Lower lobe of right lung (tissue), 2 donors: ENCODE measurements around the gene LRRC43. TPM values are rescaled to one million over a fixed set of nuclear protein-coding genes. Genes with fewer than 3 reads are reported as not detected.

Source experiments
- ATAC-seq, 2 donors: fragments of 200-7000 bp; cut with Tn5 transposase; one replicate each; pipeline ENCODE4 v1.9.1; 2020 to 2022; ENCODE audit warnings: mild to moderate bottlenecking in 2 of 2, moderate library complexity in 2 of 2
- DNase-seq: peaks from one replicate; pipeline ENCODE4 v3.0.0-alpha.2; 2020
- H3K27ac ChIP-seq: fragments of 200-600 bp; one replicate; pipeline ENCODE4 v1.8.0; 2022
- H3K27me3 ChIP-seq: fragments of 200-600 bp; one replicate; pipeline ENCODE4 v1.8.0; 2022; ENCODE audit warnings: low read depth
- H3K36me3 ChIP-seq: fragments of 200-600 bp; one replicate; pipeline ENCODE4 v1.8.0; 2022; ENCODE audit warnings: mild to moderate bottlenecking
- H3K4me1 ChIP-seq: fragments of 200-600 bp; one replicate; pipeline ENCODE4 v1.8.0; 2022
- H3K4me3 ChIP-seq: fragments of 200-600 bp; one replicate; pipeline ENCODE4 v1.8.0; 2022; ENCODE audit warnings: mild to moderate bottlenecking
- H3K9me3 ChIP-seq: fragments of 200-600 bp; one replicate; pipeline ENCODE4 v1.8.0; 2022
- intact Hi-C: fragments of 100-400 bp; cut with DNase I; formaldehyde crosslinking; loops from one replicate; pipeline ENCODE4 v1.11.0; 2022
- total RNA-seq: library from RNA; stranded (reverse); fragmentation: NEBNext Ultra II Directional; extraction: Animal tissue kit (Norgen Biotek cat#: 25700); gene quantifications from one replicate; pipeline ENCODE4 v1.2.1, GENCODE V29; 2021
- TF ChIP-seq, protein P1 (sequence below): fragments of 200-600 bp; IDR thresholded peaks from one replicate; pipeline ENCODE4 v1.8.0; 2022; ENCODE audit warnings: antibody characterized with exemption, mild to moderate bottlenecking
- donor health status: DM: no; HTN: yes; CAD: no; lungs with severe emphysema.

The LRRC43 gene
- total RNA-seq, 1 donor from 2014 or later, result 4.2 TPM

DNA sequence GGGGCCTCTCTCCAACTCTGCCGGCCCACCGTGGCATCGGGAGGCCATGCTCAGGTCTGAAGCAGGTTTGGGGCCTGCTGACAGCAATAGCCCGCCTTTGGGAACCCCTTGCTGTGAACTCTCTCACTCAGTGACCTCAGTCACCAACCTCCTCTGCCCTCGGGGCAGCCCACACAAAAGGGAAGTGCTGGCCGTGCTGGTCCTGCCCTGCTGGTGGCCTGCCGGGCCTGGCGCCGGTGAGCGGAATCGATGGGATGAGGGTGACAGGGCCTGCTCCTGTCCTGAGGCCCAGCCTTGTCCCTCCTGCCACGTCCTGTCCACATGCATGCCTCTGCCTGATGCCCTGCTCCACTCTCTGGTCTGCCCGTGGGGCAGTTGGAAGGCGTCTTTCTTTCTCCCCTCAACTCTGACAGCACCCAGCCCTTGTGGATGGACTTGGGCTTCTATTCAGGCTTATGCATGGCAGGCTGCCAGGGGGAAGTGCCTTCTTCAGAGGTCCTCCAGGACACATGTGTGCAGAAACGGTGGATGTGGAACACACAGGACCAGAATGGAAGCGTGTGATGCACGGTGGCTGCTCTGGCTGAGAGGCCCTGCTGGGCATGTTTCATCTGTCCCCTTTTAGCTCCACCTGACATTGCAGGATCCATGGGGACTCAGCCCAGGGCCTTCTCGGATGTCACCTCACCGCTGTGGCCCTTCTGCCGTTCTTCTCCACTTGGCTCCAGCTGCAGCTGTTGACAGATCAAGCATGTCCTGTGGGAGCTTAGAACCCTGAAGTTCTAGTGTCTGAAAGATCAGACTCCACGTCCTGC lies 40.8 kb upstream of the LRRC43 start:
- Histone ChIP-seq H3K27ac (no peak overlapping the region), H3K4me1 (no peaks in the 10 kb centered on the region), H3K4me3 (no peak overlapping the region), H3K9me3 (no peaks in the 10 kb centered on the region), H3K36me3 (peaks cover 69% of the 10 kb centered on the region), H3K27me3 (no peaks in the 10 kb centered on the region)
- ATAC-seq (no peak), DNase-seq (no peak)
- intact Hi-C loops, result no loop called here
- TF ChIP-seq, protein P1, sequence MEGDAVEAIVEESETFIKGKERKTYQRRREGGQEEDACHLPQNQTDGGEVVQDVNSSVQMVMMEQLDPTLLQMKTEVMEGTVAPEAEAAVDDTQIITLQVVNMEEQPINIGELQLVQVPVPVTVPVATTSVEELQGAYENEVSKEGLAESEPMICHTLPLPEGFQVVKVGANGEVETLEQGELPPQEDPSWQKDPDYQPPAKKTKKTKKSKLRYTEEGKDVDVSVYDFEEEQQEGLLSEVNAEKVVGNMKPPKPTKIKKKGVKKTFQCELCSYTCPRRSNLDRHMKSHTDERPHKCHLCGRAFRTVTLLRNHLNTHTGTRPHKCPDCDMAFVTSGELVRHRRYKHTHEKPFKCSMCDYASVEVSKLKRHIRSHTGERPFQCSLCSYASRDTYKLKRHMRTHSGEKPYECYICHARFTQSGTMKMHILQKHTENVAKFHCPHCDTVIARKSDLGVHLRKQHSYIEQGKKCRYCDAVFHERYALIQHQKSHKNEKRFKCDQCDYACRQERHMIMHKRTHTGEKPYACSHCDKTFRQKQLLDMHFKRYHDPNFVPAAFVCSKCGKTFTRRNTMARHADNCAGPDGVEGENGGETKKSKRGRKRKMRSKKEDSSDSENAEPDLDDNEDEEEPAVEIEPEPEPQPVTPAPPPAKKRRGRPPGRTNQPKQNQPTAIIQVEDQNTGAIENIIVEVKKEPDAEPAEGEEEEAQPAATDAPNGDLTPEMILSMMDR, result no peak

GRCh38 chr12:122142857-122143256 lies 40.1 kb upstream of the LRRC43 start:
- DNase-seq (no peak), ATAC-seq (peak in 1 of 2 donors; percentile 5)
- Histone ChIP-seq H3K36me3 (peaks cover 67% of the 10 kb centered on the region), H3K27me3 (no peaks in the 10 kb centered on the region), H3K4me1 (no peaks in the 10 kb centered on the region), H3K4me3 (no peak overlapping the region), H3K9me3 (no peaks in the 10 kb centered on the region), H3K27ac (no peak overlapping the region)
- TF ChIP-seq, protein P1, result no peak
- intact Hi-C loops, result no loop called here

GRCh38 chr12:122144885-122145284 lies 38.0 kb upstream of the LRRC43 start:
- Histone ChIP-seq H3K4me1 (no peaks in the 10 kb centered on the region), H3K36me3 (peaks cover 47% of the 10 kb centered on the region), H3K27me3 (no peaks in the 10 kb centered on the region), H3K9me3 (no peaks in the 10 kb centered on the region), H3K27ac (no peak overlapping the region), H3K4me3 (no peak overlapping the region)
- TF ChIP-seq, protein P1, result no peak
- no peak for ATAC-seq
- no peak for DNase-seq
- intact Hi-C loops, result no loop called here

- DNase-seq (no peak), ATAC-seq (no peak)
- intact Hi-C loops, result no loop called here
- H3K9me3 ChIP-seq, result no peaks in the 10 kb centered on the region
- peaks cover 41% of the 10 kb centered on the region for H3K36me3 ChIP-seq
- TF ChIP-seq, protein P1, result no peak
- no peak overlapping the region for H3K4me3 ChIP-seq
- H3K27me3 ChIP-seq, result no peaks in the 10 kb centered on the region
- no peak overlapping the region for H3K27ac ChIP-seq
- no peaks in the 10 kb centered on the region for H3K4me1 ChIP-seq
Observed at GRCh38 chr12:122145505-122146330, 37.2 kb upstream of the LRRC43 start.

GRCh38 chr12:122147514-122148290 lies 35.2 kb upstream of the LRRC43 start:
- no peak for ATAC-seq
- Histone ChIP-seq H3K36me3 (peaks cover 21% of the 10 kb centered on the region), H3K27me3 (no peaks in the 10 kb centered on the region), H3K4me1 (no peaks in the 10 kb centered on the region), H3K9me3 (no peaks in the 10 kb centered on the region), H3K4me3 (no peak overlapping the region), H3K27ac (no peak overlapping the region)
- TF ChIP-seq, protein P1, result no peak
- intact Hi-C loops, result no loop called here
- DNase-seq, result no peak
